GM12892 (cell line): ENCODE results near the gene POM121L2.

ENCODE experiments used
- POLR2A ChIP-seq: IDR thresholded peaks from 2 replicates; pipeline ENCODE4 v1.6.1; 2011; ENCODE audit warnings: low read depth, low read length, control low read depth
- POLR2AphosphoS5 ChIP-seq: IDR thresholded peaks from 2 replicates; pipeline ENCODE4 v1.6.1; 2011; ENCODE audit warnings: low read depth, low read length, control low read depth
- TAF1 ChIP-seq: IDR thresholded peaks from 2 replicates; pipeline ENCODE4 v1.6.1; 2011; ENCODE audit warnings: low read depth, mild to moderate bottlenecking, control low read depth, low read length, borderline replicate concordance

GRCh38 chr6:27281105-27281539 lies 31.0 kb downstream of the POM121L2 start:
- TF ChIP-seq POLR2AphosphoS5 (no peak), POLR2A (no peak), TAF1 (no peak)
